ENCODE results near the gene PLAGL2. TPM values are rescaled to one million over a fixed set of nuclear protein-coding genes. Genes with fewer than 3 reads are reported as not detected.
A peak's percentile ranks its signal among the peaks of the same experiment; 100 is the strongest.

The PLAGL2 gene
- total RNA-seq, 2 experiments from 2014 or later: 9.8 to 40.3 TPM

DNA sequence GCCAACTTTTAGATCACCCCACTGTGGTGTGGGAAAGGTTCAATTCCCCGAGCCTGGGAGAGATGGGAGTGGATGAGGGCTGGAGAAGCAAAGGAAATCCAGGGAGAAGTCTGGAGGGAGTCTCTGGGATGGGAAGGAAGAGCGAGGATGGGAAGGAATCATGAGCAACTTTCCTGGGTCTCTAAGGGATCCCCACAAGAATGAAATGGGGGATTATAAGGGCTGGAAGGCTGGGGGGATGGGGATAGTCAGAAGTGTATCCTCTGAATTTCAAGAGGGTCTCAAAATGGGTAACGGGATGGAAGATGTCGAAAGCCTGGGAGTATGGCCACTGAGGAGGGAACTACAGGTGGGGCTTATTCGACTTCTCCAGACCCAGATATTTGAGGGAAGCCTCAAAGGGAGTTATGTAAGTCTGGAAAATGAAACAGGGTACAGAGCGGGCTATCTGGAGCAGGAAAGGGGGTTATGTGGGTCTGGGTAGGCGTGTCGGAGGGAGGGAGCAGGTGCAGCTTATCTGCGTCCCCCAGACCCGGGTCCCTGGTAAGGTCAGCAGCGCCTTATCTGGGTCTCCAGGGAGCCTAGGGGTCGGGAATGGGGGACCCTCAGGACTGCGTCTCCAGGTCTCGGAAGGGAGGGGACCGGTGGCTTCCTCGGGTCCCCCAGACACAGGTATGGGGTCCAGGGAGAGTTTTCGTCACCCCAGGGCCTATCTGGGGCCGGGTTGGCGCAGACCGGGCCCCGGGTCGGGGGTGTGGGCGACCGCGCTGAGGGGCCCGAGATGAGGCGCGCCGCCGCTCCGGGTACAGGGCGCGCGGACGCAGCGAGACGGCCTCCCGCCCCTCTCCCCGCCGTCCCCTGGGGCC, 550 bp downstream of the PLAGL2 start:
- intact Hi-C loops (cut with micrococcal nuclease; ENCODE audit: unreplicated experiment): loop anchor here (2.0 kb wide), 1 partner anchor 78 kb away; no protein-coding TSS in a partner anchor
- peak overlapping the region; percentile 100 for H3K4me2 ChIP-seq (ENCODE audit: low read length)
- peak overlapping the region; percentile 62 for H3K27ac ChIP-seq (ENCODE audit: low read depth, low read length, poor library complexity, severe bottlenecking)
- H3K4me1 ChIP-seq (ENCODE audit: insufficient read depth, low read length, poor library complexity, severe bottlenecking): peaks cover 41% of the 10 kb centered on the region
- H4K20me1 ChIP-seq (ENCODE audit: insufficient read depth, low read length): peaks cover 28% of the 10 kb centered on the region; the same call in 1 of the 2 replicates
- TF ChIP-seq EZH2phosphoT487 (IDR thresholded peaks at IDR 0.05; ENCODE audit: borderline replicate concordance, low read depth, low read length): no peak
- TF ChIP-seq, protein P1, sequence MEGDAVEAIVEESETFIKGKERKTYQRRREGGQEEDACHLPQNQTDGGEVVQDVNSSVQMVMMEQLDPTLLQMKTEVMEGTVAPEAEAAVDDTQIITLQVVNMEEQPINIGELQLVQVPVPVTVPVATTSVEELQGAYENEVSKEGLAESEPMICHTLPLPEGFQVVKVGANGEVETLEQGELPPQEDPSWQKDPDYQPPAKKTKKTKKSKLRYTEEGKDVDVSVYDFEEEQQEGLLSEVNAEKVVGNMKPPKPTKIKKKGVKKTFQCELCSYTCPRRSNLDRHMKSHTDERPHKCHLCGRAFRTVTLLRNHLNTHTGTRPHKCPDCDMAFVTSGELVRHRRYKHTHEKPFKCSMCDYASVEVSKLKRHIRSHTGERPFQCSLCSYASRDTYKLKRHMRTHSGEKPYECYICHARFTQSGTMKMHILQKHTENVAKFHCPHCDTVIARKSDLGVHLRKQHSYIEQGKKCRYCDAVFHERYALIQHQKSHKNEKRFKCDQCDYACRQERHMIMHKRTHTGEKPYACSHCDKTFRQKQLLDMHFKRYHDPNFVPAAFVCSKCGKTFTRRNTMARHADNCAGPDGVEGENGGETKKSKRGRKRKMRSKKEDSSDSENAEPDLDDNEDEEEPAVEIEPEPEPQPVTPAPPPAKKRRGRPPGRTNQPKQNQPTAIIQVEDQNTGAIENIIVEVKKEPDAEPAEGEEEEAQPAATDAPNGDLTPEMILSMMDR (conservative IDR thresholded peaks at IDR 0.05; ENCODE audit: low read length): no peak
- H3K4me3 ChIP-seq (ENCODE audit: low read depth, low read length, poor library complexity, severe bottlenecking): peak overlapping the region; percentile 93
- ChIA-PET CTCF (ENCODE audit: unreplicated experiment) (no interaction called here), POLR2A (interaction anchor here (0.6 kb wide), 1 partner anchor 350 kb away, joined by 3 read pairs; no protein-coding TSS in a partner anchor)
- H3K79me2 ChIP-seq (ENCODE audit: insufficient read depth, low read depth, low read length): peaks cover 75% of the 10 kb centered on the region
- H3K9me3 ChIP-seq (ENCODE audit: low read length): no peaks in the 10 kb centered on the region
- no peaks in the 10 kb centered on the region for H3K9me2 ChIP-seq (ENCODE audit: insufficient read depth, low read length)
- peaks cover 61% of the 10 kb centered on the region for H3K36me3 ChIP-seq (ENCODE audit: insufficient read depth, low read length)
- BruUV-seq (replicated peaks): no TSS peak
- peak overlapping the region; percentile 46; the same call in 1 of the 2 replicates for H2AFZ ChIP-seq (ENCODE audit: low read length)
- peak; percentile 41 for DNase-seq (ENCODE audit: low spot score)

DNA sequence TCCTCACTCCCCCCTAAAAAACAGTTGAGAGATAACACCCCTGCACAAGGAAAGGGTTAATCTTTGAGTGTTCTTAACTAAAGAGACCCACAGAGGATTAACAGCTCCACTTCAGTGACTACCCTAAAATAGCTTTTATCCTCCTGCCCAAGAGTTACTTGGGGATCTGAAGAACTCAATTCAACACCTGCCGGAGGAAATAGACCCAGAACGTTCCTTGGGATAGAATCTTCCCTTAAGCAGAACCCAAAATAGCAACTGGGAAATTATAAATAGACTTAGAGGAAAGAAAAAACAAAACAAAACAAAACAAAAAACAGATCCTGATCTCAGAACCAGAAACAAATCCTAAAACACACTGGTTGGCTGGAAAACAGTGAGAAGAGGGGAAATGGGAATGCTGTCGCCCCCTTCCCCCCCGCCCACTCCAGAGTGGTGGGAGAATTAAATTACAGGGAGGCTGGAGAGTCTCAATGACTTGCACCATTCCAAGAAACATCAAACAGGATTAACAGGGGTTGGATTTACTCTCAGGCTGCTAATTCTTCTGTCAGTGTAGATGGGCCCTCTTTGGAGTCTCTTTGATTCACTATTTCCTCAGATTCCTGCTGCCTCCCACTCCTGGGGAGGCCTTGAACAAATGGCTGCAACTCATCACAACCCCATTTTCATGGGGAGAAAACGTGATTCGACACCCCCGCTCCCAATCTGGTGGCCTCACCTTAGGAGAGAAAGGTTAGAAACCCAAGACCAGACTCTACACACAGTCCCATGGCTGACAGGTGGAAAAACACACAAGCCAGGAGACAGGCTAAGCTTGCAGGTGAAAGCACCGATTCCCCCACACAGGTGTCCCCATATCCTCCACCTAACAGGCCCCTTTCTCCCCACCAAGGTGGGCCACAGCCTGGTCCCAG, 1.4 kb downstream of the PLAGL2 start:
- H3K9me3 ChIP-seq (ENCODE audit: low read length): no peaks in the 10 kb centered on the region
- no peak for TF ChIP-seq EZH2phosphoT487 (IDR thresholded peaks at IDR 0.05; ENCODE audit: borderline replicate concordance, low read depth, low read length)
- TF ChIP-seq, protein P1 (conservative IDR thresholded peaks at IDR 0.05; ENCODE audit: low read length): no peak
- peaks cover 28% of the 10 kb centered on the region; the same call in 1 of the 2 replicates for H4K20me1 ChIP-seq (ENCODE audit: insufficient read depth, low read length)
- peak overlapping the region; percentile 100 for H3K4me2 ChIP-seq (ENCODE audit: low read length)
- POLR2A ChIA-PET: interaction anchor here (1.4 to 1.7 kb wide), 3 partner anchors 80 to 153 kb away, joined by 4 to 7 read pairs (median 5); no protein-coding TSS in a partner anchor
- H2AFZ ChIP-seq (ENCODE audit: low read length): no peak overlapping the region
- peak overlapping the region; percentile 62 for H3K27ac ChIP-seq (ENCODE audit: low read depth, low read length, poor library complexity, severe bottlenecking)
- H3K79me2 ChIP-seq (ENCODE audit: insufficient read depth, low read depth, low read length): peaks cover 84% of the 10 kb centered on the region
- H3K9me2 ChIP-seq (ENCODE audit: insufficient read depth, low read length): no peaks in the 10 kb centered on the region
- peaks cover 41% of the 10 kb centered on the region for H3K4me1 ChIP-seq (ENCODE audit: insufficient read depth, low read length, poor library complexity, severe bottlenecking)
- CTCF ChIA-PET (ENCODE audit: unreplicated experiment): no interaction called here
- intact Hi-C loops (cut with micrococcal nuclease; ENCODE audit: unreplicated experiment): loop anchor here (2.0 kb wide), 1 partner anchor 79 kb away; no protein-coding TSS in a partner anchor
- DNase-seq (ENCODE audit: low spot score): peak; percentile 31
- H3K36me3 ChIP-seq (ENCODE audit: insufficient read depth, low read length): peaks cover 62% of the 10 kb centered on the region
- H3K4me3 ChIP-seq (ENCODE audit: low read depth, low read length, poor library complexity, severe bottlenecking): peak overlapping the region; percentile 93
- BruUV-seq (replicated peaks): no TSS peak
